ENCODE results near the gene USP12.

GRCh38 chr13:27055526-27055925 is 116.1 kb downstream of the USP12 start:
- TF ChIP-seq CTCF (IDR thresholded peaks at IDR 0.05) (no peak), POLR2A (IDR thresholded peaks at IDR 0.05) (no peak)

Data from tibial nerve (tissue), 3 donors.